ENCODE measurements around the gene GPR87.

DNA sequence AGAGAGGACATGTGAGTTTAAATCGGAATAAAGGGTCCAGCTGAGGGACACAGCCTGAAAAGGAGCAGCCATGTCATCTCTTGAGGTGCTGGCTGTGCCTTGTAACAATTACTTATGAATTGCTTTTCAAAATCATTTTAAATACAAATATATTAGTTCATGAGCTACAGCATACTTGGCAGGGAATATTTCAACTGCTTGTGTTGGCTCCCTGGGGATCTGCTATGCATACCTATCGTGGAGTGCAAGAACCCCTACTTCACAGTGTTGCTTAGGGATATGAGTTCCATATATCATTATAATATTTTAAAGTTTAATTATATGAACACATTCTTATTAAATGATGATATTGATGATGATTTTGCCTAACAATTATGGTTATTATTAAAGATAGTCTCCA, 19.2 kb downstream of the GPR87 start:
- TF ChIP-seq, protein P1, sequence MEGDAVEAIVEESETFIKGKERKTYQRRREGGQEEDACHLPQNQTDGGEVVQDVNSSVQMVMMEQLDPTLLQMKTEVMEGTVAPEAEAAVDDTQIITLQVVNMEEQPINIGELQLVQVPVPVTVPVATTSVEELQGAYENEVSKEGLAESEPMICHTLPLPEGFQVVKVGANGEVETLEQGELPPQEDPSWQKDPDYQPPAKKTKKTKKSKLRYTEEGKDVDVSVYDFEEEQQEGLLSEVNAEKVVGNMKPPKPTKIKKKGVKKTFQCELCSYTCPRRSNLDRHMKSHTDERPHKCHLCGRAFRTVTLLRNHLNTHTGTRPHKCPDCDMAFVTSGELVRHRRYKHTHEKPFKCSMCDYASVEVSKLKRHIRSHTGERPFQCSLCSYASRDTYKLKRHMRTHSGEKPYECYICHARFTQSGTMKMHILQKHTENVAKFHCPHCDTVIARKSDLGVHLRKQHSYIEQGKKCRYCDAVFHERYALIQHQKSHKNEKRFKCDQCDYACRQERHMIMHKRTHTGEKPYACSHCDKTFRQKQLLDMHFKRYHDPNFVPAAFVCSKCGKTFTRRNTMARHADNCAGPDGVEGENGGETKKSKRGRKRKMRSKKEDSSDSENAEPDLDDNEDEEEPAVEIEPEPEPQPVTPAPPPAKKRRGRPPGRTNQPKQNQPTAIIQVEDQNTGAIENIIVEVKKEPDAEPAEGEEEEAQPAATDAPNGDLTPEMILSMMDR (IDR thresholded peaks at IDR 0.05) = no peak
- TF ChIP-seq POLR2AphosphoS5 (IDR thresholded peaks at IDR 0.05) = no peak
